ENCODE results near the gene KRTAP4-9. TPM values are rescaled to one million over a fixed set of nuclear protein-coding genes. Genes with fewer than 3 reads are reported as not detected.
"Not testable (repeated sequence)": the region's sequence is repeated elsewhere in the genome, so short reads cannot be mapped to it uniquely, and the experiment has no call there.

The KRTAP4-9 gene
- total RNA-seq, 2 experiments from 2014 or later, result not detected

DNA sequence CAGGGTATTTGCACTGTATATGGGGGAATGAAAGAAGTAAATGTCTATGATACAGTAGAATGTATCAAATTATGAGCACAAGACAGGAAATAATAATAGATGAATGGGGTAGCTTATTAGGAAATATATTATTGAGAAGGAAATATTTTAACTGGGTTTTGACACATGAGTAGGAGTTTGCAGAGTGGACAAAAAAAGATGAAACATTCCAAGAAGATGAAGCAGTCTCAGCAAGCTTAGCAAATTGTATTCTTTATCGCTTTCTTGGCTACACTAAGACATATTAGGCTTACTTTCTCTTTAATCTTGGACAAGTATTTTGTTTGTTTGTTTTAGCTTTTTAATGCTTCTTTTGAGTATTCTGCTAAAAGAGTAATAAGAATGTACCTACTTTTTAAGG is 1.3 kb upstream of the KRTAP4-9 start:
- CTCF ChIA-PET, result no interaction called here
- H3K36me3 Mint-ChIP-seq (ENCODE audit: low read depth), result no peaks in the 10 kb centered on the region
- H3K4me3 Mint-ChIP-seq, result no peak overlapping the region
- ATAC-seq (no peak), DNase-seq (no peak)
- intact Hi-C loops (cut with micrococcal nuclease), result no loop called here
- POLR2A ChIA-PET, result no interaction called here
- H3K27me3 Mint-ChIP-seq, result peaks cover 4% of the 10 kb centered on the region
- no peak for TF ChIP-seq CTCF (IDR thresholded peaks at IDR 0.05)
- peaks cover 15% of the 10 kb centered on the region for H3K4me1 Mint-ChIP-seq (ENCODE audit: low read depth)
- no peaks in the 10 kb centered on the region for H3K9me3 Mint-ChIP-seq
- H3K27ac Mint-ChIP-seq, result no peak overlapping the region

GRCh38 chr17:41104386-41105038 is 677 bp upstream of the KRTAP4-9 start:
- H3K36me3 Mint-ChIP-seq (ENCODE audit: low read depth); POLR2A ChIA-PET; CTCF ChIA-PET; H3K27me3 Mint-ChIP-seq; intact Hi-C loops (cut with micrococcal nuclease); ATAC-seq; H3K27ac Mint-ChIP-seq; DNase-seq; H3K9me3 Mint-ChIP-seq; H3K4me3 Mint-ChIP-seq: not testable (repeated sequence)
- peaks cover 16% of the 10 kb centered on the region for H3K4me1 Mint-ChIP-seq (ENCODE audit: low read depth)

DNA sequence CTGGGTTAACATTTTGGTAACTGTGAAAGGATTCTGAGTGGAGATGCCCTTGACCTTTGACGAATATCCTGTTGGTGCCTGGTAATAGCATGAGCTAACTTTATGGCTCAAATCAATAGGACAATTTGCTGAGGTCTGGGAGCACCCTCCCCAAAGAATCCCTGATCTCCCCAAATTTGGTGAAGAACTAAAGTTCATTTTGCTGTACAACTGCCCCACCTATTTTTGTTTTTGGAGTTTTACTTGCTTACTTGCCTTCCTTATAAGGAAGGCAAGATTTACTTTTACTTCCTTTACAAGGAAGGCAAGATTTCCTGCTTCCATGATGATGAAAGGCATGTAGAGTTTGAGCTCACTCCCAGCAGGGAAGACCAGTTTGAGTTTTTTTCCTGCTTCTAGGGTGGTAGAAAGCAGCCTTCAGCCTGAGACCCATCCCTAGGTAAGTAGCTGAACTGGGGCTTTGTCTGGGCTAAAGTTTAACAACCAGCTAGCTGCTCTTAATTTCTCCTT is 2.8 kb downstream of the KRTAP4-9 start:
- H3K4me1 Mint-ChIP-seq (ENCODE audit: low read depth), result peaks cover 8% of the 10 kb centered on the region
- H3K4me3 Mint-ChIP-seq, result no peak overlapping the region
- peaks cover 3% of the 10 kb centered on the region for H3K27me3 Mint-ChIP-seq
- no peaks in the 10 kb centered on the region for H3K9me3 Mint-ChIP-seq
- H3K27ac Mint-ChIP-seq, result no peak overlapping the region
- intact Hi-C loops (cut with micrococcal nuclease), result no loop called here
- H3K36me3 Mint-ChIP-seq (ENCODE audit: low read depth), result no peaks in the 10 kb centered on the region
- ATAC-seq (no peak), DNase-seq (no peak)
- no peak for TF ChIP-seq CTCF (IDR thresholded peaks at IDR 0.05)
- POLR2A ChIA-PET, result no interaction called here
- CTCF ChIA-PET, result no interaction called here

DNA sequence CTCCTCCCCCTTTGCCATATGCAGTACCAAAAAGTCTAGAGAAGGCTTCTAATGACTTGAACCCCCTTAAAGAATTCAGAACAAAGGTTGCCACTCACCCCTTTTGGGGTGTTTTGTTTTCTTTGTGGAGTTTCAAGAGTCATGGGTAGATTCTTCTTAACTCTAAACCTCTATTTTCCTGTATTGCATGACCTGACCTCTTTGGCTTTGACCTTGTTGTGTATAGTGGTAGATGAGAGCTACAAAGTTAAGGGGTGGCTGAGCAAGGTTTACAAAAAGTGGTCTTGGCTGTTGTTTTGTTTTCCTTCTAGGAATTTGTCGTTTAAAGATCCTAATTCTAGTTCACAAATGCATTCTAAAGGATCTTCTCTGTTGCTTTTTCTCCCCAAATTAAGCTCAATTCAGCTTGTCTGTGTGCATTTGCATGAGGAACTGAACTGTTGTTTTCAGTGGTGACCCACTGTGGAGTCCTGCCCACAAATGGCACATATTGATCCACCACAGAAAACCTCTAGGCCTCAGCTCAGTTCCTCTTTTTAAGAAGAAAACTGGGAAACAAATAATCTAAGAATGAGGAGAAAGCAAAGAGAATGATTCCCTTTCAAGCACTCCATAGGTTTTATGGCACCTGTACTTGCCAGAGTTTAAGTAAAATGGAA is 3.7 kb downstream of the KRTAP4-9 start:
- POLR2A ChIA-PET; H3K9me3 Mint-ChIP-seq; H3K4me3 Mint-ChIP-seq; intact Hi-C loops (cut with micrococcal nuclease); ATAC-seq; CTCF ChIA-PET; H3K27me3 Mint-ChIP-seq; H3K36me3 Mint-ChIP-seq (ENCODE audit: low read depth); DNase-seq; H3K27ac Mint-ChIP-seq; H3K4me1 Mint-ChIP-seq (ENCODE audit: low read depth): not testable (repeated sequence)

DNA sequence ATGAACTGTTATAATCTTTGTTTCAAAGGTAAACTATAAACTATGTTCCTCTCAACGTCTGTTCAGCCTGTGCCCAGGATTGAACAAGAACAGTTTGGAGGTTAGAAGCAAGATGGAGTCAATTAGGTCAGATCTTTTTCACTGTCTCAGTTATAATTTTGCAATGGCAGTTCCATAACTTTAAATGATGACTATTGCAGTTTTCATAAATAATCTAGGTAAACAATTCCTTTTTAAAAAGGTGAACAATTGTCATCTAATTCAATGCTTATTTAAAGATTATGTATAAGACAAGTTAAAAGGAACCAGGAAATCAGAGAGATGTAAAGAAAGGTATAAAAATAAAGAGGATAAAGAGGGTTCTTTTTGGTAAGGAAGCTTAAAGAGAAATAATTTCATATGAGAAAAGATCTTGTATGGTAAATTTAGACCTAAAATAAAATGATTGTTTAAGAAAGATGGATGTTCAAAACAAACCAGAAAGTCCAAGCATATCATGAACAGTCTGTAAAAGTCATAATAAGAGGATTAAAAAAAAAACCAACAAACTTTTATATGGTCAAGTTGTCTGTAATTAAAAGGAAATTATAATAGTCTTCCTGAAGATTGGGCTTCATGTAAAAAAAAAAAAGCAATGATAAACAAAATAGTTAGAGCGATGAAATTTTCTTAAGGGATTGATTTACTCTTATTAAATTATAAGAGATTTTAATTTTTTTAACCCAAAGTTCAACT is 6.1 kb downstream of the KRTAP4-9 start:
- ATAC-seq, result no peak
- no peaks in the 10 kb centered on the region for H3K36me3 Mint-ChIP-seq (ENCODE audit: low read depth)
- intact Hi-C loops (cut with micrococcal nuclease), result no loop called here
- H3K27ac Mint-ChIP-seq, result no peak overlapping the region
- peaks cover 3% of the 10 kb centered on the region for H3K27me3 Mint-ChIP-seq
- DNase-seq, result no peak
- H3K4me1 Mint-ChIP-seq (ENCODE audit: low read depth), result peaks cover 8% of the 10 kb centered on the region
- ChIA-PET CTCF (no interaction called here), POLR2A (no interaction called here)
- H3K9me3 Mint-ChIP-seq, result peaks cover 2% of the 10 kb centered on the region
- no peak for TF ChIP-seq CTCF (IDR thresholded peaks at IDR 0.05)
- H3K4me3 Mint-ChIP-seq, result no peak overlapping the region

DNA sequence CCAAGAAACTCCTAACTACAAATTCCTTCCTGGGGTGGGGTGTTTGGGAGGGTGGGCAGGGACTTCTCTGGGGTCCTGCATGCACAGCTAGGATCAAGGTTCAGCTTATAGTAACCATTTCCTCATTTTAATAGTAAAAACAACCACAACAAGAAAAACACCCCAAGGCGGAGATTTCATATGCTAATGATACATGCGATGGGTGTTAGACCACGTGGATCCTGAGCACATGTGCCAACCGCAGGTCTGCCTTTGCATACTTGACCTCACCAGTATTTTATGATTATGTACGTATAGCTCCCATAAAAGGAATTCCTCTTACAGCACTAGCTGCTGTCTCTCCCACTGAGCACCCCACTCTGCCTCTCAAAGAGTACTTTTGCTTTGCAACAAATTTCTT is 11.1 kb downstream of the KRTAP4-9 start:
- Mint-ChIP-seq H3K27me3 (no peaks in the 10 kb centered on the region), H3K4me1 (ENCODE audit: low read depth) (peaks cover 13% of the 10 kb centered on the region), H3K4me3 (no peak overlapping the region), H3K27ac (no peak overlapping the region), H3K36me3 (ENCODE audit: low read depth) (no peaks in the 10 kb centered on the region), H3K9me3 (peaks cover 2% of the 10 kb centered on the region)
- intact Hi-C loops (cut with micrococcal nuclease), result no loop called here
- TF ChIP-seq CTCF (IDR thresholded peaks at IDR 0.05), result no peak
- POLR2A ChIA-PET, result no interaction called here
- CTCF ChIA-PET, result no interaction called here
- ATAC-seq (no peak), DNase-seq (no peak)

DNA sequence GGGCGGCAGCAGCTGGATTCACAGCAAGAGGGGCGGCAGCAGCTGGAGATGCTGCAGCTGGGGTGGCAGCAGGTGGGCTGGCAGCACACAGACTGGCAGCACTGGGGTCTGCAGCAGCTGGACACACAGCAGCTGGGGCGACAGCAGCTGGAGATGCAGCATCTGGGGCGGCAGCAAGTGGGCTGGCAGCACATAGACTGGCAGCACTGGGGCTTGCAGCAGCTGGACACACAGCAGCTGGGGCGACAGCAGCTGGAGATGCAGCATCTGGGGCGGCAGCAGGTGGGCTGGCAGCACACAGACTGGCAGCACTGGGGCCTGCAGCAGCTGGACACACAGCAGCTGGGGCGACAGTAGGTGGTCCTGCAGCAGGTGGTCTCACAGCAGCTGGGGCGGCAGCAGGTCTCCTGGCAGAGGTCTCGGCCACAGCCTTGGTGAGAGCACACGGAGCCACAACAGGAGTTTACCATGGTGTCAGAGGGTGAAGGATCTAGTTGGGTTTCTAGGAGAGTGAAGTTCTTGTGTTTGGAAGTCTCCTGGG is 12.7 kb downstream of the KRTAP4-9 start, which contains the start of gene KRTAP4-11:
Gene KRTAP4-11 (minus strand): TSS at position 528 of the 541 bp plus-strand sequence. CDS start 58 bp downstream, at position 470.
- H3K27me3 Mint-ChIP-seq; H3K4me3 Mint-ChIP-seq; CTCF ChIA-PET; H3K27ac Mint-ChIP-seq; POLR2A ChIA-PET; ATAC-seq; DNase-seq; H3K9me3 Mint-ChIP-seq; H3K36me3 Mint-ChIP-seq (ENCODE audit: low read depth); intact Hi-C loops (cut with micrococcal nuclease): not testable (repeated sequence)
- peaks cover 19% of the 10 kb centered on the region for H3K4me1 Mint-ChIP-seq (ENCODE audit: low read depth)
